Hematopoietic multipotent progenitor cell treated with erythropoietin and hydrocortisone succinate and interleukin-3 and kit ligand, for 4 days (in vitro differentiated cells): ENCODE data around the gene ENPP1.
"Not testable (repeated sequence)": the region's sequence is repeated elsewhere in the genome, so short reads cannot be mapped to it uniquely, and the experiment has no call there.

Experiments used
- DNase-seq: peaks from one replicate; pipeline ENCODE4 v3.0.0-alpha.2; 2015

ENPP1 gene

DNA sequence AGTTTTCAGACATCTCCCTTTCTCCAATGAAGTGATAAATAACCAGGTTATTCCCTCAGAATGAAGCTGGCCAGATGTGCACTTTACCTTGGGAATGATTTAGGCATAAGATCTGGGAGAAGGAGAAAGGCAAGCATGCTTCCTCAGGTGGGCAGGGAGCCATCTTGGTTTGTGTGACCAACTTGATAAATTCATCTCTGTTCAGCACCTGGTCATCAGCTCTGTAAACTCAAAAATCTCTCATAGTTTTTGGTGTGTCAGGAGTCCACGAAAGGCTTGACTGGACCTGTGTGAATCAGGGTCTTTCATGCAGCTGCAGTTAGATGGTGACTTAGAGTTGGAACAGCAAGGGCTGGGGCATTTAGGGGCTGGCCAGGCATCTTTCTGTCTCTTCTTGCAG is 24.5 kb downstream of the ENPP1 start:
- DNase-seq = no peak

DNA sequence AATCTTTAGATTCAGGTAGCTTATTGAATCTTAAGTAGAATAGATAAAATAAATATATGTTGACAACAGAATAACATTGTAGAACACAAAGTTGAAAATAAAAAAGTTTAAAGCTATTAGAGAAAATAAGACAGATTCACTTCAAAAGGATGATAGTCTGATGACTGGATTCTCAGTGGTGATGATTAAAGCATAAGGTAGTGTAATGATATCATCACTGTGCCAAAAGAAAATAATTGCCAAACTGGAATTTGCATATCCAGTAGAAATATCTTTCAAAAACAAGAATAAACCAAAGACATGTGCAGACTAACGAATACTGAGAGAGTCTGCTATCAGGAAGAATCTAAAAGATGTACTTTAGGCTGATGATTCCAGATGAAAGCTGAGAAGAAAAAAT is 30.2 kb downstream of the ENPP1 start:
- no peak for DNase-seq

DNA sequence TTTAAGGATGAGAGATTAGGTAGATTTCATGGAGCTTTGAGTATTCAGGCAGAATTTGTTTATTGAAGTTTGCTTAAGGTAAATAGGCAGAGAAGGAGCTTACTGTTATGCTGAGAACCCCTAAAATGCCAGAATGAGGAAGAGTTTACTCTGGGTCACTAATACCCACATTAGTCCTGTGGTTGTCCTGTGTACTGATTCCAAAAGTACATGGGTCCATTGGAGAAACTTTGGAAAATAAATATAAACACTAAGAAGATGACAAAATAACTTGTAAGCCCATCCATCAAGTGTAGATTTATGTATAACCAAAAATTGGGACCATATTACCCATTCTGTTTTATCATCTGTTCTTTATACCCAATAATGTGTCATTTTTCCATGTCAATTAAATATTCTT is 31.6 kb downstream of the ENPP1 start:
- no peak for DNase-seq

DNA sequence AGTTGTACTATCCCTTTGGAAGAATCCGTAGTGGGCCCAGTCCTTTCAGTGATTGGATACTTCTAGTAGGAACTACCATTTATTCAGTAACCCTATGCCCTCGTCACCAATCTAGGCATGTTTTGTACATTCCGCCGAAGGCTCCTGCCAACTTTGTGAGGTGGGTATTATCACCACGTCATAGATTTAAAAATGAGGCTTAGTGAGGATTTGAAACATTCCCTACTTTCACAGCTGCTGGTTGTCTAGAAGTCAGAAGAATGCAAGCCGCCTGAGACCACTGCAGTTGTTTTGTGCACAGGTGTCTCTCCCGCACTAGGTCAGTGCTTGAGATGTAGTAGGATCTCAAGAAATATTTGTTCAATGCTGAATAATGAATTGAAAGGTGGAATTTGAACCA is 32.6 kb downstream of the ENPP1 start:
- no peak for DNase-seq

DNA sequence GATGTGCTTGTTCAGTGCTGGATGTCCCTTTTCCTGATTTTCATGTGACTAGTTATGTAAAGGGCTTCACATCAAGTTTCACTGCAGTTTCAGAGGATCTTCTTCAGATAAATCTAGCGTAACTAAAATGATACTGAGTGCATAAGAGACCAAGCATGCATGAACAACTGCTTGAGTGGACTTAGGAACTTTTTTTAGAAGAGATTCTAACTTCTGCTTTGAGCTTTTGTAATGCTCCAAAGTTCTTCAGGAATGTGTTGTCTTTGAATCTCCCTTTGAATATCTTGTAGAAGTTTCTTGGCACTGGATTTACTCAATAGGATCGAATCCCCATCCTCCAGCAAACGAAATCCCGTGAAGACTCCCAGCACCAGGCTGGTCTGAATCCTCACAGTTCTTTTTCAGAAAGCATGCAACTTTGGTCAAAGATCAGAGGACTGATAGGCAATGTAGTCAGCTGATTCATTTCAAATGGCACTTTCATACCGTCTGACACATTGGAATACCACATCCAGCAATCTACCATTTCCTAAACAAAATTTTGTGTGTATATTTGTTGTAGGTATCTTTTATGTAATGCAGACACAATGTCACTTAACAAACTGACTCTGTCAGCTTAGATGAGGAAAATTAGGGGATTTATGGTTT is 33.2 kb downstream of the ENPP1 start:
- no peak for DNase-seq

DNA sequence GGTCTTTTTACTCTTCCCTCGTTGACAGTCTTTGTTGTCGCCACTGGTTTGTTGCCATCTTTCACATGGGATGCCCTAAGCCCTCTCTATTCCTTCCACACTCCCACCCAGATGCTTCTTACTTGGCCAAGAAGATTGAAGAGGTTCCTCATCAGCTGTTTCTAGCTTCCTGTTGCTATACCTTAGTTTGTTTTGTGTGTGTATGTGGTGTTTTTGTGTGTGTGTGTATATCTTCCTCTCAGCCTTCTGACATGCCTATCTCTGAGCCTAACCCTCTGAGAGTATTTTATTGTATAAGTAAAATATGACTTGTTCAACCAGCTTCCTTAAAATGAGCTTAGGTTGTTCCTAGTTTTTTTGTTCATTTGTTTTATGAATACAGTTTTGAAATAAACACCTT is 35.9 kb downstream of the ENPP1 start:
- no peak for DNase-seq

DNA sequence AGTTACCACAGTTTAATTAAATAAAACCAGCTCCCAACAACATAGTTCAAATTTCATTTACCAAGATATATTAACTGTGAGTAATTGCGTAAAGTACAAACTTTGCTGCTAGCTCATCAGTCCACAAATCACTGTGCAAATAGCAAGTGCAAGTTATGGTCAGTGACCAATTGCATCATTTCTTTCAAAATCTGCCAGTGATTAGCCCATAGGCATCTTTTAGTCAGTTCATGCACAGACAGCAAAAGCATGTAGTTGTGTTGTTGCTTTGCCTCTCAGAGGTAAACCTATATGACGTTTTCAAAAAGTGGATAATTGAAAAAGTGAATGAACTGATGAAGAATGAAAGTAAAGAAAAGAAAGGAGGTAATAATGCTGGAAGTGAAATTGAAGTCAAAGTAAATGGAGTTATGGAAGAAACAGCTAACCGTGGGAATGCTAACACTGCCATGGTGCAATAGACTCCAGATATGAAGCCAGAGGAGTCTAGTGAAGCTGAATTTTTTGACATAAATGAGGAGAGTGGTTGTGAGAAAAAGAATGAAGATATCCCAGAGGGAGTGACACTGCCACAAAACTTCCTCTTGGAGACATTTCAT is 36.5 kb downstream of the ENPP1 start:
- DNase-seq = no peak

DNA sequence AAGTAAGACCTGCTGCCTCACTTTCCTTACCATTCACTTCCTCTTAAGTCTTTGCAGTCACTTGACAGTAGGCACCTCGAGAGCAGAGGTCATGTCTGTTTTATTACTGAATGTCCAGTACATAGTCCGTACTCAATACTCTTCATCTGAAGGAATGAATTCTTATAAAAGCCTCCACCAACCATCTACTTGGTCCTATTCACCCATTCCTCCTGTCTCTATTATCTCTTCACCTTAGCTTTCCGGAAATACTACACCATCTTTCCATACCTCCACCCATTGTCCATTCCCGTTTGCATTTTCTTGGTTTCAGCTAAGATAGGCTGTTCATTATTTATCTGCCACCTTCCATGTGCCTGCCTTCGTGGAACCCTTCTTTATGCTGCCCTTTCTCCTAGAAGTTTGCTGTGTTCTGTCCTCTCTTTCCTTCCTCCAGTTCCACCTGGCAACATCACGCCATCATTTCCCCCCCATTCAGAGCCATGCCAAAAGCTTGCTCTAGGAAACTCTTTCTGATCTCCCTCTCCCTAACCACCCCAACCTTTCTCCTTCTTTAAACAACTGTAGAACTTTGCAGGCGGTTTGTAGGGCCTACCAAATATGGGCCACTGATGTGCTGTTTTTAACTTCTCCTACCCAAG is 38.3 kb downstream of the ENPP1 start:
- no peak for DNase-seq

DNA sequence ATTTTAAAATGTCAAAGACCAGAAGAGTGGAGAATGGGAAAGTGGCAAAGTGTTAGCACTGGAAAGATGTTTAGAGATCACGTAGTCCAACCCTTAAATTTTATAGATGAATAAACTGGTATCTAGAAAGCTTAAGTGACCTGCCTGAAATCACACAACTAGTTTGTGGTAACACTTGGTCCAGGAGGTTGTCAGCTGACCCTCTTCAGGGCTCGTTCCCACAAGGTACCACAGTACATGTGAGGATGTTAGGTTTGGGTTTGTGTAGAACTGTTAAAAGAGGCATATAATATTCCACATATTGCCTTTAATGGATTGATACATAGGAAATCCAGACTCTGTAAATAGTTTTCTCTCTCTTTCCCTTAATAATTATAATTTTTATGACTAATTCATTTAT is 39.1 kb downstream of the ENPP1 start:
- no peak for DNase-seq

DNA sequence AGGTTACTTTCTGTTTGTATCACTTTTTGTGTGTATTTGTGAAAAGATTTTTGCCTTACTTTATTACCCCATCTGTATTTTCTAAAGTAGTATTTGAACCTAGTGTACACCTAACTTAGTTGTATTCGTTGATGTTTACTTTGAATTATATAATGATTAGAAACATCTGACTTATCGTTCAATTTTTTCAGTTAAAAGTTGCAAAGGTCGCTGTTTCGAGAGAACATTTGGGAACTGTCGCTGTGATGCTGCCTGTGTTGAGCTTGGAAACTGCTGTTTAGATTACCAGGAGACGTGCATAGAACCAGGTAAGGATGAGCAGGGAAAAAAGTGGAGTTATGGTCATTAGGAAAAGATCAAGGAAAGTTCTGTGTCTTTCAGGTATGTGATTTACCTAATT is 42.0 kb downstream of the ENPP1 start:
- no peak for DNase-seq

DNA sequence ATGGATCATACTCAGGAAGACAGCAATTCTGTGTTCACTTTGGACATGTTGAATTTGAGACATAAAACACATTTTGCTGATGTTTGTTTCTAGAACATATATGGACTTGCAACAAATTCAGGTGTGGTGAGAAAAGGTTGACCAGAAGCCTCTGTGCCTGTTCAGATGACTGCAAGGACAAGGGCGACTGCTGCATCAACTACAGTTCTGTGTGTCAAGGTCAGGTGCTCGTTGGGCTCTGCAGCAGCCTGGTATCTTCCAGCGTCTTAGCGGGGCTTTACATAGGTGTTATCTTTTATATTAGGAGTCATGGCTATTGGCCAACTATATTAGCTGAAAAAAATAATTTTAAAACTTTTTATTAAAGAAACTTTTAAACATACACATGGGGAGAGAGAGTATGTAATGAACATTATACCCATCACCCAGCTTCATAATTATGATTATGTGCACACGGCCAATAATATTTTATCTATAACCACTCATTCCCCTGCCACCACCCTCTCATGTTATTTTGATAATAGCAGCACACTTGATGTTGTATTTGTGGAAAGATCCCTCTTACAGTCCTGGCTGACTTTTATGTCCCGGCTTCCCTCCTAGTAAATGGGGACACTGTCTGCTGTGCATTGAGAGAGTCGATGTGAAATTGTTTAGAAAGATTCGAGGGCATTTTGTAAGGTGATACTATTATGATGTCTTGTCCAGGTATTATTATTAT is 43.4 kb downstream of the ENPP1 start:
- DNase-seq = no peak

DNA sequence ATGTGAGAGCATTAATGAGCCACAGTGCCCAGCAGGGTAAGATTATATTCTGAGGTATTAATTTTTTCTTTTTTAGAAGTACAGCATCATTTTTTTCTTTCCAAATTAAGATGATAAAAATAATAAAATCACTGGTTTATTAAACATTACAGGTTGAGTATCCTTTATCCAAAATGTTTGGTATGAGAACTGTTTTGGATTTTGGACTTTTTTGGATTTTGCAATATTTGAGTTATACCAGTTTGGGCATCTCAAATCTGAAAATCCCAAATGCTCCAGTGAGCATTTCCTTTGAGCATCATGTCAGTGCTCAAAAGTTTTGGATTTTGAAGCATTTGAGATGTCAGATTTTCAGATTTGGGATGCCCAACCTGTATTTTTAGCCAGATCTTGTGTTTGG is 44.4 kb downstream of the ENPP1 start:
- no peak for DNase-seq

DNA sequence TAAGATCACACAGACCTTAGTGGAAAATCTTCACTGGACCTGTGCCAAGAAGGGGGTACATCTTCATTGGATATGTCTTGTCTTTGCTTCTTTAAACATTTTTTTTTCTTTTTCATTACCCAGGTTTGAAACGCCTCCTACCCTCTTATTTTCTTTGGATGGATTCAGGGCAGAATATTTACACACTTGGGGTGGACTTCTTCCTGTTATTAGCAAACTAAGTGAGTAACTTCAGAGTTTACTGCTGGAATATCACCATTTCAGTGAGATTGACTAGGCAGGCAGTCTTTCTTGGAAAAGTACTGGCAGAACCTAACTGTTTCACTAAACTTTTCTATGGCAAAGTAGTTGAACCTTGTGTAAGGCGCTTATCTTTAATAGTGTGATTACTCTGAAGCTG is 47.0 kb downstream of the ENPP1 start:
- no peak for DNase-seq

DNA sequence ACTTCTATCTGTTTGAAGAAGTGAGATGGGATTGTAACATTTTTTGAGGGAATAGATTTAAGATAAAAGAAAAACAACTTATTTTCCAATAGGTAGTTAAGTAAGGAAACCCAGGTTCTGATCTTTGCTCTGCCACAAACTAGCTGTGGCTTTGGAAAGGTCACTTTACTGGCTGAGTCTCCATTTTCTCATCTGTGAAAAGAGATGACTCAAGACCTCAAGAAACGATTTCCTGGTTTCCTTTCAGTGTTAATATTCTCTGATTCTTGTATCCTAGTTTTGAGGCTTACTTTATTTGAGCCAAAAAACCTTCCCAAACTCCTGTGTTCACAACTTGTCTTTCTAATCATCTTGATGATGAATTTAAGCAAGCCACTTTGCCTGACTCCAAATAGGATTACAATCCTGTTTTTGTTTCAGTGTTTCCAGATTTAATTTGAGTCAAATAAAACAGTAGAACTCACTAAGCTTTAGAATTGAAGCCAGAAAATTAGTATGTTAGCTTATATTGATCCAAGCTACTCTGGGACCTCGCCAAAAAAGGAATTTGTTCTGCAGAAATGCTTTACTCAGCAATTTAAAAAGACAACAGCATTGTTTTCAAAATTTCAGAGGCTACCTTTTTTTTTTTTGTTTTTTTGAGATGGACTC is 51.1 kb downstream of the ENPP1 start:
- DNase-seq = no peak

DNA sequence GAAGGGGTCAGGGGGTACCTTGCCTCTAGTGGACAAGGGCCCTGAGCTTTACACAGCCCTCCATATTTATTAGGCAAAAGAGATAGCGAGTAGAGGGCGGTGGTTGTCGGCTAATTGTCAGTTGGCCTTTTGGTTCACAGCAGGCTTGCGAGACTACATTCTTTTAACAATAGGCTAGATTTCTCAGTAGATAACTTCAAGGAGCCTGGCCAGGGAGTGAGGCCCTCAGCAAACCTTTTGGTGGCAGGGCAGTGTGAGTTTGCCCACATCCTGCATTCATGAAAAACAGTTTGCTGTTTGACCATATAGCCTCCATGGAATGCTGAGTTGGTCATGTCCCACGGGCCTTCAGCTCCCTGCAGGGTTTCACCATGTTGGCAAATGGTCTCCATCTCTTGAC is 51.8 kb downstream of the ENPP1 start:
- not testable (repeated sequence) for DNase-seq

DNA sequence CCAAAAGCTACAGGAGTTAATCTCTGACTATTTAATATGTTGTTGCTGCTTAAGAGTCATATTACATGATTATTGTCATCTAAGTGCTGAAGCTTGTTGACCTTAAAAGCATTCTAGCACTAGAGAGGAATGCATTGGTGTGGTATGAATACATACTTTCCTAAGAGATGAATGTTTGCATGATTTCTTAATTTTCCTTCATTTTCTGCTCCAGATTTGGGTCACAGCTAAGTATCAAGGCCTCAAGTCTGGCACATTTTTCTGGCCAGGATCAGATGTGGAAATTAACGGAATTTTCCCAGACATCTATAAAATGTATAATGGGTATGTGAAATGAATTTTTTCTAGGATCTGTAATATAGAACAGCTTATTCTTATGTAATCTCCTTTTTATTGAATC is 53.6 kb downstream of the ENPP1 start:
- DNase-seq = no peak

DNA sequence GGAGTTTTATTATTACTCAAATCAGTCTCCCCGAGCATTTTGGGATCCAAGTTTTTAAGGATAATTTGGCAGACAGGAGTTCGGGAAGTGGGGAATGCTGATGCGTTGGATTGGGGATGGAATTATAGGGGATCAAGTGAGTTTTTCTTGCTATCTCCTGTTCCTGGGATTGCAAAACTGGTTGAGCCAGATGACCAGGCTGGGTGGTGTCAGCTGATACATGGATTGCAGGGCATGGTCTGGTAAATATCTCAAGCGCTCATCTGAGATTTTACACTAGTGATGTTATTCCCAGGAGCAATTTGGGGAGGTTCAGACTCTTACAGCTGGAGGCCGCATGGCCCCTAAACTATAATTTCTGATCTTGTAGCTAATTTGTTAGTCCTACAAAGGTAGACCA is 54.7 kb downstream of the ENPP1 start:
- DNase-seq = no peak

DNA sequence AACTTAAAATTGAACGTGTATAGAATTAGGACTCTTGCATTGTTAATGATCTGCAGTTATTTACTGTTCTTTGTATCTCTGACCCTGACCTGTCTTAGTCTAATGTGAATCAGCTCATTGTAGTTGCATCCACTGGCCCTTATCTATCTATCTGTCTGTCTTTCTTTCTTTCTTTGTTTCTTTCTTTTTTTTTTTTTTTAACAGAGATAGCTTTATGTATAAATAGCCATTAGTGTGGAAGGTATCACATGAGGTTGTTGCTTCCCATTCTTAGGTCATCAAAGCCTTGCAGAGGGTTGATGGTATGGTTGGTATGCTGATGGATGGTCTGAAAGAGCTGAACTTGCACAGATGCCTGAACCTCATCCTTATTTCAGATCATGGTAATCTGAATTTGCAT is 59.9 kb downstream of the ENPP1 start:
- no peak for DNase-seq

DNA sequence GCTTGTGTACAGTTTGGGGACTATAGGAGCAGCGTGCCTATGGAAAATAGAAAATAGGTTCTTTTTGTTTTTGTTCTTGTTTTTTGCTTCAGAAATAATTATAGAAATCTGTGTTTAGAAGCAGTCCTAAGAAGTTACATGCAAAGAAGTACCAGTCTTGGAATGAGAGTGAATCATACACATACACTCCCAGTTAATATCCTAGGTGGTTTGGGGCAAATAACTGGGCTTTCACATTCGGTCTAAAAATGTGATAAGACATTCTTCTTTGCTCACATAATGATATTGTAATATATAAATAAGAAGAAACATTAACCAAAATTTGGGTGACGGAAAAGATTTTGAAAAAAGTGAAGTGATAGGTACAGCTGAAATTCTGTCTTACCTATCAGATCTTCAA is 61.0 kb downstream of the ENPP1 start:
- DNase-seq = no peak

DNA sequence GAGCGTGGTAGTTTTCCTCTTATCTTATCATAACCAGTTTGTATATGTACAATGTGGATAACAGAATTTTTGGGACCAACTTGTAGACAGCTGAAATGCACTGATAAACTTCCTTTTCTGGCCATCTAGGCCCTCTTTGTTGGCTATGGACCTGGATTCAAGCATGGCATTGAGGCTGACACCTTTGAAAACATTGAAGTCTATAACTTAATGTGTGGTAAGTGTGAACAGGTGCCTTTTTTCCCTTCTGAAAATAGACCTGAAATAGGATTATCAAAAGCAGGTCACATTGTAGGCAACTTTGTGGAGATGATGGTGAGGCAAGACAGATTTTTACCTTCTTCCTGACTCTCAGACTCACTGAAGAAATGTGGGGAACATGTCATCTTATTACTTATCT is 67.8 kb downstream of the ENPP1 start:
- DNase-seq = peak; percentile 4

DNA sequence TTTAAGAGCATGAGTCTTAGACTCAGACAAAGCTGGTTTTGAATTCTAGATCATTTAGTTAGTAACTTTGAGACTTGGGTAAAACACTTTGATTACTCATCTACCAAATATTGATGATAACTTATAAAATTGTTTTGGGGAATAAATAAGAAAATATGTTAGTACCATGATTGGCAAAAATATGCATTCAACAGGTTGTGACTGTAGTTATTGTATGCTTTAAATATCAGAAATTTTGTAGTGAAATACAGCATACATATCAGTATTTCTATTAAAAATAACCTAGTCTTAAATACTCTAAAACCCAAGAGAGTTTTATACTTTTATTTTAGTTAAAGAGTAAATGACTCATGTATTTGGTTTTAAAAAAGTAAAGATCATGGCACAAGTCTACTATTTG is 68.7 kb downstream of the ENPP1 start:
- no peak for DNase-seq

DNA sequence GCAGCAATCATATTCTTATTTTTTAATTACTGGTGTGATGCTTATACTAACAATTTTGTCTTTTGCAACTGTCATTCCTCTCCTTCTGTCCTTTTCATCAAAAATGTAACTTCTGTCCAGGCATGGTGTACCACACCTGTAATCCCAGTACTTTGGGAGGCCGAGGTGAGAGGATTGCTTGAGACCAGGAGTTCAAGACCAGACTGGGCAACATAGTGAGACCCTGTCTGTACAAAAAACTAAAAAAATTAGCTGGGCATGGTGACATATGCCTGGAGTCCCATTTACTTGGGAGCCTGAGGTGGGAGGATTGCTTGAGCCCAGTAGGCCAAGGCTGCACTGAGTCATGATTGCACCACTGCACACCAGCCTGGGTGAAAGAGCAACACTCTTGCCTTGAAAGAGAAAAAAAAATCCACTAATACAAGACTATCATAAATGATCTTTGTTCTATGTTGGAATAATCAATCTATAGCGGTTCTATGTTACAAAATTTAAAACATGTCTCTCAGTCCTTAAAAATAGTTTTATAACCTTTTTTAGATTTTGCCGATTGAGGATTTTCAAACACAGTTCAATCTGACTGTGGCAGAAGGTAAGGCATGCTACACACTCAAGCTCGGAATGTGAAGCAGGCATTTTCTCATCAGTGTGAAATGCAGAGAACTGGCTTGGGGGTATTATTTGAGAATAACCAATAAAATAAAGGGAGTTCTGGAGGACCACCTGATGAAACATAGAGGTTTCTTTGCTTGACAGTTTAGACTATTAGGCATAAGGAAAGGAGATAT is 70.4 kb downstream of the ENPP1 start:
- DNase-seq = no peak

DNA sequence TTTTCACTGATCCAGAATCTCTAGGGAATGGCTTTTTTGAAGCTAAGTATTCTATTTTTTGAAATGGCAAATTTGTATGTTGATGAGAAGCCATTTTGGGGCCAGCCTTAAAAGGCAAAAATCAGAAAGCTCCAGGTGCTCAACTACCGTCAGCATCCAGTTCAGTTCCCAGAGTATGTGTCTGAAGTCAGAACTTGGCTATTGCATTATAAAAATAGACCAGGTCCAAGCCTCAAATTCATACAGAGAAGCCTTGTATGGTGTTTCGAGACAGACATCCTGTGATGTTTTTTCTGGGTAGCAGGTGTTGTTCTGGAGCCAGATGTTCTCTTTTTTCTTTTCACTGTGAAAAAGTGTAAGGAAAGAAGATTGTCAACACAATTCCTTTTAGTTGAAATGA is 75.2 kb downstream of the ENPP1 start:
- DNase-seq = no peak
